ENCODE results near the gene OSER1.

GRCh38 chr20:44206132-44206531, 4.4 kb downstream of the OSER1 start:
- TF ChIP-seq EZH2 (IDR thresholded peaks at IDR 0.05) (no peak), CTCF (IDR thresholded peaks at IDR 0.05) (no peak)

Data from neural progenitor cell (in vitro differentiated cells).